Measurements from ENCODE around the gene NR1D2. TPM values are rescaled to one million over a fixed set of nuclear protein-coding genes. Genes with fewer than 3 reads are reported as not detected.

Gene NR1D2
- polyA plus RNA-seq, 1 experiment = 18.0 TPM

DNA sequence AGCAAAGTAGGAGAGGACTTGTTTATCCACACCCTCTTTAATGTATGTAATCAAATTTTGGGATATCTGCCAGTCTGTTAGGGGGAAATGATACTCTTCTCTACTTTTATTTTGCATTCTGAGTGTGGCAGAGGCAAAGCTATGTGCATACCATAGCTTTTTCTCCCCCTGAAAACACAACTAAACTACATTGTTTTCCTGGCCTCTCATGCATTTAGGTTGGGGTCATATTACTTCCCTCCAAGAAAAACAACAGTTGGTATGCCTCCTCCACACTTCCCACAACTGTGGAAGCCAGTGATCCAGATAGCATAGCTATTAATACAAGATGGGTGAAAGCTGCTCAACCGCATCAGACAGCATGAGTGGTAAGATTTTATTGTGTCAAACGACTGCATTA, 21.3 kb upstream of the NR1D2 start:
- Histone ChIP-seq H3K36me3 (ENCODE audit: control insufficient read depth, insufficient read depth, low read length) (peaks cover 5% of the 10 kb centered on the region; the same call in 1 of the 2 replicates), H3K27me3 (ENCODE audit: control insufficient read depth, insufficient read depth, low read length) (no peaks in the 10 kb centered on the region), H3K4me3 (ENCODE audit: low read depth, low read length) (no peak overlapping the region)
- TF ChIP-seq, protein P1, sequence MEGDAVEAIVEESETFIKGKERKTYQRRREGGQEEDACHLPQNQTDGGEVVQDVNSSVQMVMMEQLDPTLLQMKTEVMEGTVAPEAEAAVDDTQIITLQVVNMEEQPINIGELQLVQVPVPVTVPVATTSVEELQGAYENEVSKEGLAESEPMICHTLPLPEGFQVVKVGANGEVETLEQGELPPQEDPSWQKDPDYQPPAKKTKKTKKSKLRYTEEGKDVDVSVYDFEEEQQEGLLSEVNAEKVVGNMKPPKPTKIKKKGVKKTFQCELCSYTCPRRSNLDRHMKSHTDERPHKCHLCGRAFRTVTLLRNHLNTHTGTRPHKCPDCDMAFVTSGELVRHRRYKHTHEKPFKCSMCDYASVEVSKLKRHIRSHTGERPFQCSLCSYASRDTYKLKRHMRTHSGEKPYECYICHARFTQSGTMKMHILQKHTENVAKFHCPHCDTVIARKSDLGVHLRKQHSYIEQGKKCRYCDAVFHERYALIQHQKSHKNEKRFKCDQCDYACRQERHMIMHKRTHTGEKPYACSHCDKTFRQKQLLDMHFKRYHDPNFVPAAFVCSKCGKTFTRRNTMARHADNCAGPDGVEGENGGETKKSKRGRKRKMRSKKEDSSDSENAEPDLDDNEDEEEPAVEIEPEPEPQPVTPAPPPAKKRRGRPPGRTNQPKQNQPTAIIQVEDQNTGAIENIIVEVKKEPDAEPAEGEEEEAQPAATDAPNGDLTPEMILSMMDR (IDR thresholded peaks at IDR 0.05; ENCODE audit: insufficient read depth, low read depth, low read length) = no peak
- ChIA-PET POLR2A (no interaction called here), CTCF (interaction anchor here (0.8 to 1.4 kb wide), 2 partner anchors 12 to 20 kb away, joined by 3 to 5 read pairs; no protein-coding TSS in a partner anchor)
- no peak for DNase-seq (ENCODE audit: low read depth)

DNA sequence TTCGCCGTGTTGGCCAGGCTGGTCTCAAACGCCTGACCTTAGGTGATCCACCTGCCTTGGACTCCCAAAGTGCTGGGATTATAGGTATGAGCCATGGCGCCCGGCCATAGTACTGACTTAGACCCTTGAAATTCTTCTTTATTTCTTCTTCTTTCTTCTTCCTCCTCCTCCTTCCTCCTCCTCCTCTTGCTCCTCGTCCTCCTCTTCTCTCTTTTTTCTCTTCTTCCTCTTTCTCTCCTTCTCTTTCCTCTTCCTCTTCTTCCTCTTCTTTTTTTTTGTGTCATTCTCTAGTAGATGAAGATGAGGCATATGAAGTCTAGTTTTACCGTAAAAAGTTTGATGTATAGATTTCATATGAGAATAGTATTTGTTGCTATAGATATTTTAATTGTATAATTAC, 18.8 kb upstream of the NR1D2 start:
- no peak overlapping the region for H3K4me3 ChIP-seq (ENCODE audit: low read depth, low read length)
- H3K36me3 ChIP-seq (ENCODE audit: control insufficient read depth, insufficient read depth, low read length) = no peaks in the 10 kb centered on the region
- TF ChIP-seq, protein P1 (IDR thresholded peaks at IDR 0.05; ENCODE audit: insufficient read depth, low read depth, low read length) = no peak
- no peak for DNase-seq (ENCODE audit: low read depth)
- ChIA-PET POLR2A (no interaction called here), CTCF (interaction anchor here (0.7 kb wide), 1 partner anchor 18 kb away, joined by 3 read pairs; no protein-coding TSS in a partner anchor)
- no peaks in the 10 kb centered on the region for H3K27me3 ChIP-seq (ENCODE audit: control insufficient read depth, insufficient read depth, low read length)

- no peak for DNase-seq (ENCODE audit: low read depth)
- TF ChIP-seq, protein P1 (IDR thresholded peaks at IDR 0.05; ENCODE audit: insufficient read depth, low read depth, low read length) = 0 out of 2 replicates have a peak, but pooled peaks have one; percentile 11
- ChIA-PET POLR2A (no interaction called here), CTCF (no interaction called here)
- Histone ChIP-seq H3K4me3 (ENCODE audit: low read depth, low read length) (no peak overlapping the region), H3K27me3 (ENCODE audit: control insufficient read depth, insufficient read depth, low read length) (no peaks in the 10 kb centered on the region), H3K36me3 (ENCODE audit: control insufficient read depth, insufficient read depth, low read length) (no peaks in the 10 kb centered on the region)
Measured at GRCh38 chr3:23926736-23927135, 18.4 kb upstream of the NR1D2 start.

DNA sequence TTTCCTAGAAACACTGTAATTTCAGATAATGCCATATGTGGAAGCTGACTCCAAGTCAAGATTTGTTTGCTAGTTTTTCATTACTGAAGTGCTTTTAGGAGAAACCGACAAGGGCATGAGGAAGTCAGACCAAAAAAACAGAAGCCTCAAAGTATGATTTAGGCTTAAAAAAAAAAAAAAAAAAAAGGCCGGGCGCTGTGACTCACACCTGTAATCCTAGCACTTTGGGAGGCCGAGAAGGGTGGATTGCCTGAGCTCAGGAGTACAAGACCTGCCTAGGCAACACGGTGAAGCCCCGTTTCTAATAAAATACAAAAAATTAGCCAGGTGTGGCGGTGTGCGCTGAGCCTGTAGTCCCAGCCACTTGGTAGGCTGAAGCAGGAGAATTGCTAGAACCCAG, 16.6 kb upstream of the NR1D2 start:
- H3K36me3 ChIP-seq (ENCODE audit: control insufficient read depth, insufficient read depth, low read length) = no peaks in the 10 kb centered on the region
- no peak overlapping the region for H3K4me3 ChIP-seq (ENCODE audit: low read depth, low read length)
- DNase-seq (ENCODE audit: low read depth) = no peak
- TF ChIP-seq, protein P1 (IDR thresholded peaks at IDR 0.05; ENCODE audit: insufficient read depth, low read depth, low read length) = no peak
- ChIA-PET POLR2A (no interaction called here), CTCF (no interaction called here)
- H3K27me3 ChIP-seq (ENCODE audit: control insufficient read depth, insufficient read depth, low read length) = no peaks in the 10 kb centered on the region

- ChIA-PET POLR2A (no interaction called here), CTCF (no interaction called here)
- TF ChIP-seq, protein P1 (IDR thresholded peaks at IDR 0.05; ENCODE audit: insufficient read depth, low read depth, low read length) = no peak
Measured at GRCh38 chr3:23931597-23931996, 13.5 kb upstream of the NR1D2 start.

More at GRCh38 chr3:23931597-23931996, 13.5 kb upstream of the NR1D2 start:
- Histone ChIP-seq H3K4me3 (ENCODE audit: low read depth, low read length) (no peak overlapping the region), H3K36me3 (ENCODE audit: control insufficient read depth, insufficient read depth, low read length) (no peaks in the 10 kb centered on the region), H3K27me3 (ENCODE audit: control insufficient read depth, insufficient read depth, low read length) (peaks cover 2% of the 10 kb centered on the region; the same call in 1 of the 2 replicates)
- no peak for DNase-seq (ENCODE audit: low read depth)
